GM19238 (cell line): ENCODE results near the gene TINAG.
"Not testable (repeated sequence)": the region's sequence is repeated elsewhere in the genome, so short reads cannot be mapped to it uniquely, and the experiment has no call there.

Experiments
- DNase-seq: peaks from one replicate; pipeline ENCODE4 v3.0.0; 2011; ENCODE audit warnings: low spot score; ENCODE audit not compliant: insufficient read length

Gene TINAG

GRCh38 chr6:54307439-54307910 is 766 bp upstream of the TINAG start:
- DNase-seq, result no peak

- no peak for DNase-seq
These were observed 710 bp downstream of the TINAG start for GRCh38 chr6:54308986-54309315.

- no peak for DNase-seq
These were observed 2.3 kb downstream of the TINAG start for GRCh38 chr6:54310377-54311152.

- no peak for DNase-seq
These were observed 7.4 kb downstream of the TINAG start for GRCh38 chr6:54315656-54316055.

- no peak for DNase-seq
These were observed 12.6 kb downstream of the TINAG start for GRCh38 chr6:54320871-54321270.

- no peak for DNase-seq
These were observed 19.4 kb downstream of the TINAG start for GRCh38 chr6:54327631-54328030.

GRCh38 chr6:54331571-54331970 is 23.3 kb downstream of the TINAG start:
- not testable (repeated sequence) for DNase-seq

GRCh38 chr6:54335871-54336270 is 27.6 kb downstream of the TINAG start:
- no peak for DNase-seq

- DNase-seq, result no peak
These were observed 45.7 kb downstream of the TINAG start for GRCh38 chr6:54353975-54354374.

GRCh38 chr6:54354608-54355007 is 46.4 kb downstream of the TINAG start:
- no peak for DNase-seq

- DNase-seq, result no peak
These were observed 48.9 kb downstream of the TINAG start for GRCh38 chr6:54357141-54357540.

GRCh38 chr6:54361188-54361587 is 52.9 kb downstream of the TINAG start:
- no peak for DNase-seq

GRCh38 chr6:54361734-54362133 is 53.5 kb downstream of the TINAG start:
- no peak for DNase-seq

GRCh38 chr6:54366667-54367327 is 58.6 kb downstream of the TINAG start:
- DNase-seq, result no peak

- DNase-seq, result no peak
These were observed 69.5 kb downstream of the TINAG start for GRCh38 chr6:54377776-54378175.

- DNase-seq, result no peak
These were observed 78.1 kb downstream of the TINAG start for GRCh38 chr6:54386295-54386694.

- DNase-seq, result no peak
These were observed 82.1 kb downstream of the TINAG start for GRCh38 chr6:54390362-54390761.

- no peak for DNase-seq
These were observed 83.3 kb downstream of the TINAG start for GRCh38 chr6:54391577-54391976.

- DNase-seq, result no peak
These were observed 94.9 kb downstream of the TINAG start for GRCh38 chr6:54403096-54403495.

- no peak for DNase-seq
These were observed 96.5 kb downstream of the TINAG start for GRCh38 chr6:54404791-54405190.

- DNase-seq, result no peak
These were observed 103.5 kb downstream of the TINAG start for GRCh38 chr6:54411767-54412166.

- DNase-seq, result no peak
These were observed 107.3 kb downstream of the TINAG start for GRCh38 chr6:54415517-54415916.

GRCh38 chr6:54419885-54420284 is 111.6 kb downstream of the TINAG start:
- no peak for DNase-seq
